Ectodermal cell (in vitro differentiated cells): ENCODE results near the gene CARM1.
A peak's percentile ranks its signal among the peaks of the same experiment; 100 is the strongest.
"Not testable (repeated sequence)": the region's sequence is repeated elsewhere in the genome, so short reads cannot be mapped to it uniquely, and the experiment has no call there.

Experiments used
- H3K27ac ChIP-seq: 2 replicates; pipeline ENCODE4 v1.7.0; 2013; ENCODE audit warnings: mild to moderate bottlenecking, low read depth, low read length; ENCODE audit not compliant: insufficient read depth, poor library complexity, severe bottlenecking
- H3K27me3 ChIP-seq: 2 replicates; pipeline ENCODE4 v1.7.0; 2013; ENCODE audit warnings: mild to moderate bottlenecking, low read length; ENCODE audit not compliant: insufficient read depth, control insufficient read depth, poor library complexity, severe bottlenecking
- H3K36me3 ChIP-seq: one replicate; pipeline ENCODE4 v1.7.0; 2013; ENCODE audit warnings: low read length; ENCODE audit not compliant: control insufficient read depth, insufficient read depth
- H3K4me1 ChIP-seq: one replicate; pipeline ENCODE4 v1.7.0; 2013; ENCODE audit warnings: low read length; ENCODE audit not compliant: control insufficient read depth, insufficient read depth
- H3K4me3 ChIP-seq: 2 replicates; pipeline ENCODE4 v1.7.0; 2013; ENCODE audit warnings: low read depth, low read length, control low read depth; ENCODE audit not compliant: insufficient read depth
- H3K9me3 ChIP-seq: 2 replicates; pipeline ENCODE4 v1.7.0; 2013; ENCODE audit warnings: mild to moderate bottlenecking, low read length, moderate library complexity; ENCODE audit not compliant: control insufficient read depth
- WGBS, 2 experiments: methylation state at CpG; one replicate each; pipeline ENCODE4 v1.1.7; 2013; ENCODE audit warnings: missing lambda C conversion rate in 2 of 2; 5-methylcytosine and 5-hydroxymethylcytosine counted together

CARM1 gene

GRCh38 chr19:10832939-10833296, 38.4 kb upstream of the CARM1 start:
- Histone ChIP-seq H3K36me3 (peaks cover 3% of the 10 kb centered on the region), H3K27me3 (no peaks in the 10 kb centered on the region), H3K27ac (no peak overlapping the region), H3K9me3 (no peaks in the 10 kb centered on the region), H3K4me1 (no peaks in the 10 kb centered on the region), H3K4me3 (no peak overlapping the region)
- 94% methylated on average over 20 of the region's 20 CpGs for WGBS, 2 experiments

GRCh38 chr19:10835089-10835753, 36.1 kb upstream of the CARM1 start:
- Histone ChIP-seq H3K4me1 (no peaks in the 10 kb centered on the region), H3K9me3 (no peaks in the 10 kb centered on the region), H3K4me3 (peak overlapping the region; percentile 27), H3K27ac (peak overlapping the region; percentile 38), H3K27me3 (no peaks in the 10 kb centered on the region), H3K36me3 (peaks cover 3% of the 10 kb centered on the region)
- 64 to 66% methylated on average over 32 of the region's 32 CpGs for WGBS, 2 experiments

GRCh38 chr19:10835754-10836478, 35.4 kb upstream of the CARM1 start, which contains the start of gene TMED1:
TSS of gene TMED1 (minus strand) at chr19:10836212. CDS start at chr19:10836191, 21 bp downstream.
- no peaks in the 10 kb centered on the region for H3K4me1 ChIP-seq
- peak within 1 kb of the TSS; percentile 72 for H3K4me3 ChIP-seq
- H3K36me3 ChIP-seq = peaks cover 3% of the 10 kb centered on the region
- H3K27ac ChIP-seq = peak within 1 kb of the TSS; percentile 98
- 0% methylated on average over 50 of the region's 50 CpGs for WGBS, 2 experiments
- H3K9me3 ChIP-seq = no peaks in the 10 kb centered on the region
- H3K27me3 ChIP-seq = no peaks in the 10 kb centered on the region

- H3K9me3 ChIP-seq = no peaks in the 10 kb centered on the region
- H3K4me3 ChIP-seq = peak overlapping the region; percentile 72
- peak overlapping the region; percentile 98 for H3K27ac ChIP-seq
- peaks cover 3% of the 10 kb centered on the region for H3K36me3 ChIP-seq
- WGBS, 2 experiments = 48% methylated on average over 38 of the region's 38 CpGs
- H3K27me3 ChIP-seq = no peaks in the 10 kb centered on the region
- H3K4me1 ChIP-seq = no peaks in the 10 kb centered on the region
These were observed 34.6 kb upstream of the CARM1 start for GRCh38 chr19:10836479-10837330.

DNA sequence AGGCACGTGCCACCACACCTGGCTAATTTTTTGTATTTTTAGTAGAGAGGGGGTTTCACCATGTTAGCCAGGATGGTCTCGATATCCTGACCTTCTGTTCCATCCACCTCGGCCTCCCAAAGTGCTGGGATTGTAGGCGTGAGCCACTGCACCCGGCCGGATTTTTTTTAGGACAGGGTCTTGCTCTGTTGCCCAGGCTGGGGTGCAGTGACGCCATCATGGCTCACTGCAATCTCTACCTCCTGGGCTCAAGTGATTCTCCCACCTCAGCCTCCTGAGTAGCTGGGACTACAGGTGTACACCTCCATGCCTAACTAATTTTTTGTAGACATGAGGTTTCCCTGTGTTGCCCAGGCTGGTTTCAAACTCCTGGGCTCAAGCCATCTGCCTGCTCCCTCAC, 33.7 kb upstream of the CARM1 start:
- not testable (repeated sequence) for H3K27me3 ChIP-seq, H3K9me3 ChIP-seq, H3K27ac ChIP-seq, H3K4me3 ChIP-seq, H3K4me1 ChIP-seq, H3K36me3 ChIP-seq
- 91 to 94% methylated on average over 7 of the region's 7 CpGs for WGBS, 2 experiments

DNA sequence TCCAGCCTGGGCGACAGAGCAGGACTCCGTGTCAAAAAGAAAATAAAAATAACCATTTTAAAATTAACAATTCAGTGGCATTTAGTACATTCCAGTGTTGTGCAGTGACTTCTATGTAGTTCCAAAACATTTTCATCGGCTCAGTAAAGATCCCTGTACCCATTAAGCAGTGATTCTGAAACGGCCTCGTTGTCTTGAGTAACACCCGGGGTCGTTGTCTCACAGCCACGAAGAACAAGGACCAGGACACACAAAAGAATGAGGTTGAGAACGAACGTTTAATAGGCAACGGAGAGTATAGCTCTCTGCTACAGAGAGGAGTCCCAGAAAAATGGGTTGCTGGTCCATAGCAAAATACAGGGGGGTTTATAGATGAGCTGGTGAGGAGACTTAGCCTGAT, 33.0 kb upstream of the CARM1 start:
- no peaks in the 10 kb centered on the region for H3K36me3 ChIP-seq
- no peak overlapping the region for H3K4me3 ChIP-seq
- no peak overlapping the region for H3K27ac ChIP-seq
- 90 to 93% methylated on average over 11 of the region's 11 CpGs for WGBS, 2 experiments
- no peaks in the 10 kb centered on the region for H3K27me3 ChIP-seq
- H3K4me1 ChIP-seq = no peaks in the 10 kb centered on the region
- H3K9me3 ChIP-seq = no peaks in the 10 kb centered on the region

DNA sequence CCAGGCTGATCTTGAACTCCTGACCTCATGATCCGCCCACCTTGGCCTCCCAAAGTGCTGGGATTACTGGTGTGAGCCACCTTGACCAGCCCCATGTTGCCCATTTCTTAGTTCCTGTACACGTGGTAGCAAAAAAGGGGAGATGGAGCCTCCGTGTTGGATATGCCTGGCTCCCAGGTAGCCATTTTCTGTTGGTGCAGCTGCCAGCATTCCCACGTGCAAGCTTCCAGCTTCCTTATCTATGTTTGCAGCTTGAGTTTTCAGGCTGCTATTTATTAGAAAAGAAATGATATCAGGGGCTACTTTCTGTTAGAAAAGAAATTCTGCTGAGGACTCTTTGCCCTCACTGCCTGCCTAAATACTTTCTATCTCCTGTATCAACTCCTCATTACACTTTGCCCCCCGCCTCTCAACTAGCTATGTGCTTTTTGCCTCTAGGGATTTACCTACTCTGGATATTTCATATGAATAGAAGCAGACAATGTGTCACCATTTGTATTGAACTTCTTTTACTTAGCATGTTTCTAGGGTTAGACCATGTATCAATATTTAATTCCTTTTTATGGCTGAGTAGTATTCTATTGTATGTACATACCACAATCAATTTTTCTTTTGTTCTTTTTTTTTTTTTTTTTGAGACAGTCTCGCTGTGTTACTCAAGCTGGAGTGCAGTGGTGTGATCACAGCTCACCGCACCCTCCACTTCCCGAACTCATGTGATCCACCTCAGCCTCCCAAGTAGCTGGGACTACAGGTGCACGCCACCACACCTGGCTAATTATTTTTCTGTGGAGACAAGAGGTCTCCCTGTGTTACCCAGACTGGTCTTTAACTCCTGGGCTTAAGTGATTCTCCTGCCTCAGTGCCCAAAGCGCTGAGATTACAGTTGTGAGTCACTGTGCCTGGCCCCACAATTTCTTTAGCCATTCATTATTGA, 32.0 kb upstream of the CARM1 start:
- H3K27me3 ChIP-seq = no peaks in the 10 kb centered on the region
- 85 to 86% methylated on average over 10 of the region's 10 CpGs for WGBS, 2 experiments

GRCh38 chr19:10842788-10843187, 28.6 kb upstream of the CARM1 start:
- Histone ChIP-seq H3K27me3 (no peaks in the 10 kb centered on the region), H3K9me3 (no peaks in the 10 kb centered on the region), H3K4me1 (no peaks in the 10 kb centered on the region), H3K4me3 (no peak overlapping the region), H3K27ac (no peak overlapping the region), H3K36me3 (no peaks in the 10 kb centered on the region)
- 93 to 94% methylated on average over 7 of the region's 7 CpGs for WGBS, 2 experiments

More for the DNA sequence above, 32.0 kb upstream of the CARM1 start:
- H3K27ac ChIP-seq = no peak overlapping the region
- no peak overlapping the region for H3K4me3 ChIP-seq
- H3K36me3 ChIP-seq = no peaks in the 10 kb centered on the region
- no peaks in the 10 kb centered on the region for H3K9me3 ChIP-seq
- no peaks in the 10 kb centered on the region for H3K4me1 ChIP-seq

- Histone ChIP-seq H3K4me1 (no peaks in the 10 kb centered on the region), H3K9me3 (no peaks in the 10 kb centered on the region), H3K27me3 (no peaks in the 10 kb centered on the region), H3K27ac (no peak overlapping the region), H3K36me3 (no peaks in the 10 kb centered on the region), H3K4me3 (no peak overlapping the region)
- WGBS, 2 experiments = 80 to 88% methylated on average over 2 of the region's 2 CpGs
These were observed 24.7 kb upstream of the CARM1 start for GRCh38 chr19:10846500-10847202.
